Measurements from ENCODE around the gene MTFMT. TPM values are rescaled to one million over a fixed set of nuclear protein-coding genes. Genes with fewer than 3 reads are reported as not detected.

MTFMT gene
- total and polyA plus RNA-seq, 2 experiments from 2014 or later: 16.8 to 18.2 TPM

DNA sequence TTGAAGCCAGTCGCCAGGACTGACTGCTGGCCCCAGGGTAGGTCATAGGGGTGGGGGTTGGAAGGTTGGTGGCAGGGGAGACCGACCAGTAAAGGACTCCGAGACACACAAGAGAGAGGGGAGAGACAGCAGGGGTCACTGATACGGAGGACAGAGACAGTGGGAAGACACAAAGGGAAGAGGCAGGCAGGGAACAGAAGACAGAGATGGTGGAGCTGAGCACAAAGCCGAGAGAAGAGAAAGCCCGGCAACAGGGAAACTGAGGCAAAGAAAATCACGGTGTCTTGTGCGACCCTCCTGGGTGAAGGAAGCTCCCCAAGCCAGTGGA, 37.8 kb upstream of the MTFMT start:
- DNase-seq (ENCODE audit: low spot score): no peak

DNA sequence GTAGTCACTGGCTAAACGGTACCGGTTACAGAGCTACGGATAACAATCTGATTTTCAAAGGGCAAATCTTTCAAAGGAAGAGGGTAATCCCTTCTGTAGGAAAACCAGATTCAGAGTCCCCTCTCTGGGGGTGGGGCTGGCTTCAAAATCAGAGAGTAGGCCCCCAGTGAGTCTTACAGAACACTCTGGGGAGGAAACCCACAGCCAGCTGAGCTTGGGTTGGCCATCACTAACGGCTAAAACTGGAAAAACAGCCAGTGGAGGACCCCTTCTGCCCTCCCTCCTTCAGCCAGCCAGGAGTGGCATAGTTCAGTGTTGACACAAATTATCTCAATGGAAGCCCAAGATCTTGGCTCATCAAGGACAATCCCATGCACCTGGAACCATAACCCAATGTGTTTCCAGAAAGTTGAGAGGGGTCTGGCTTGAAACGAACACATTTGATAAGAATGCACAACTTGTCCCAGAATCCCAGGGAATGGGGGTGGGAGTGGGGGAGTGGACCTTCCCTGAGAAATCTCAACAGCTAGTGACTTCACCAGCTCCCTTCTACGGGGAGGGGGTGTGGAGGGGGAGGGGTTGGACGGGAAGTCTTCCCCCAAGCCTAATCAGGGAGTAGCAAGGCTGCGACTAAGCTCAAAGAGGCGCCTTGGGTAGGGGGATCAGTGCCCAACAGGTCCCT, 37.3 kb upstream of the MTFMT start:
- no peak for DNase-seq (ENCODE audit: low spot score)
- Histone ChIP-seq H4K20me1 (ENCODE audit: insufficient read depth, poor library complexity, severe bottlenecking) (no peaks in the 10 kb centered on the region), H3K4me1 (ENCODE audit: insufficient read depth) (peaks cover 21% of the 10 kb centered on the region), H3K9me3 (ENCODE audit: low read depth) (no peaks in the 10 kb centered on the region), H3K27me3 (peaks cover 10% of the 10 kb centered on the region), H2AFZ (peak overlapping the region; percentile 78), H3K27ac (no peak overlapping the region), H3K79me2 (no peaks in the 10 kb centered on the region), H3K4me3 (peak overlapping the region; percentile 39), H3K36me3 (replicated peaks; ENCODE audit: insufficient read depth, low read depth) (no peaks in the 10 kb centered on the region), H3K4me2 (peak overlapping the region; percentile 91), H3K9me2 (replicated peaks; ENCODE audit: insufficient read depth) (no peaks in the 10 kb centered on the region)
- WGBS (ENCODE audit: low lambda C conversion rate, missing lambda C conversion rate): 30% methylated on average over 6 of the region's 9 CpGs
- TF ChIP-seq EZH2 (IDR thresholded peaks at IDR 0.05; ENCODE audit: borderline replicate concordance) (no peak), EZH2phosphoT487 (IDR thresholded peaks at IDR 0.05; ENCODE audit: low read depth, severe bottlenecking, unreplicated experiment) (no peak)
- TF ChIP-seq, protein P1, sequence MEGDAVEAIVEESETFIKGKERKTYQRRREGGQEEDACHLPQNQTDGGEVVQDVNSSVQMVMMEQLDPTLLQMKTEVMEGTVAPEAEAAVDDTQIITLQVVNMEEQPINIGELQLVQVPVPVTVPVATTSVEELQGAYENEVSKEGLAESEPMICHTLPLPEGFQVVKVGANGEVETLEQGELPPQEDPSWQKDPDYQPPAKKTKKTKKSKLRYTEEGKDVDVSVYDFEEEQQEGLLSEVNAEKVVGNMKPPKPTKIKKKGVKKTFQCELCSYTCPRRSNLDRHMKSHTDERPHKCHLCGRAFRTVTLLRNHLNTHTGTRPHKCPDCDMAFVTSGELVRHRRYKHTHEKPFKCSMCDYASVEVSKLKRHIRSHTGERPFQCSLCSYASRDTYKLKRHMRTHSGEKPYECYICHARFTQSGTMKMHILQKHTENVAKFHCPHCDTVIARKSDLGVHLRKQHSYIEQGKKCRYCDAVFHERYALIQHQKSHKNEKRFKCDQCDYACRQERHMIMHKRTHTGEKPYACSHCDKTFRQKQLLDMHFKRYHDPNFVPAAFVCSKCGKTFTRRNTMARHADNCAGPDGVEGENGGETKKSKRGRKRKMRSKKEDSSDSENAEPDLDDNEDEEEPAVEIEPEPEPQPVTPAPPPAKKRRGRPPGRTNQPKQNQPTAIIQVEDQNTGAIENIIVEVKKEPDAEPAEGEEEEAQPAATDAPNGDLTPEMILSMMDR (IDR thresholded peaks at IDR 0.05; ENCODE audit: poor library complexity): no peak

More for the DNA sequence above, 37.8 kb upstream of the MTFMT start:
- H3K4me2 ChIP-seq: peak overlapping the region; percentile 91
- H3K79me2 ChIP-seq: no peaks in the 10 kb centered on the region
- H2AFZ ChIP-seq: peak overlapping the region; percentile 78
- no peaks in the 10 kb centered on the region for H4K20me1 ChIP-seq (ENCODE audit: insufficient read depth, poor library complexity, severe bottlenecking)
- no peak overlapping the region for H3K27ac ChIP-seq
- H3K9me2 ChIP-seq (replicated peaks; ENCODE audit: insufficient read depth): no peaks in the 10 kb centered on the region
- H3K27me3 ChIP-seq: peaks cover 10% of the 10 kb centered on the region
- H3K9me3 ChIP-seq (ENCODE audit: low read depth): no peaks in the 10 kb centered on the region
- no peak for TF ChIP-seq EZH2 (IDR thresholded peaks at IDR 0.05; ENCODE audit: borderline replicate concordance)
- TF ChIP-seq, protein P1 (IDR thresholded peaks at IDR 0.05; ENCODE audit: poor library complexity): no peak
- no peak for TF ChIP-seq EZH2phosphoT487 (IDR thresholded peaks at IDR 0.05; ENCODE audit: low read depth, severe bottlenecking, unreplicated experiment)
- H3K36me3 ChIP-seq (replicated peaks; ENCODE audit: insufficient read depth, low read depth): no peaks in the 10 kb centered on the region
- H3K4me3 ChIP-seq: peak overlapping the region; percentile 39
- WGBS (ENCODE audit: low lambda C conversion rate, missing lambda C conversion rate): 23% methylated on average over 7 of the region's 8 CpGs
- peaks cover 25% of the 10 kb centered on the region for H3K4me1 ChIP-seq (ENCODE audit: insufficient read depth)

DNA sequence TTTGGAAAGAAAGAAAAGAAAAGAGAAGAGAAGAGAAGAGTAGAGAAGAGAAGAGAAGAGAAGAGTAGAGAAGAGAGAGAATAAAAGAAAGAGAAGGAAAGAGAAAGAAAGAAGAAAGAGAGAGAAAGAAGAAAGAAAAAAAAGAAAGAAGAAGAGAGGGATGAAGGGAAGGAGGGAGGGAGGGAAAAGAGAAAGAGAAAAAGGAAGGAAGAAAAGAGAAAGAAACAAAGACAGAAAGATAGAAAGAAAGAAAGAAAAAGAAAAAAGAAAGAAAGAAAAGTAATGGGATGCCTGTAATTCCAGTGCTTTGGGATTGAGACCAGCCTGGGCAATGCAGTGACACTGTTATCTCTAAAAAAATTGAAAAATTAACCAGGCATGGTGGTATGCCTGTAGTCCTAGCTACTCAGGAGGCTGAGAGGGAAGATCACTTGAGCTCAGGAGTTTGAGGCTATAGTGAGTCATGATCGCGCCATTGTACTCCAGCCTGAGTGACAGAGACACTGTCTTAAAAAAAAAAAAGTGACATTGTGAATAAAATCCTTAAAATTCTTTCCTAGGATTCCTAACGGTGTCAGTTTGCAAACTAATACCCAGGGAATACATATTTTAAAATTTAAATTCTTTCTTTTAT, 36.7 kb upstream of the MTFMT start:
- WGBS (ENCODE audit: low lambda C conversion rate, missing lambda C conversion rate): 62% methylated on average over 3 of the region's 3 CpGs
- H2AFZ ChIP-seq: no peak overlapping the region
- peak overlapping the region; percentile 91 for H3K4me2 ChIP-seq
- no peaks in the 10 kb centered on the region for H3K79me2 ChIP-seq
- no peaks in the 10 kb centered on the region for H4K20me1 ChIP-seq (ENCODE audit: insufficient read depth, poor library complexity, severe bottlenecking)
- peaks cover 10% of the 10 kb centered on the region for H3K27me3 ChIP-seq
- no peaks in the 10 kb centered on the region for H3K9me3 ChIP-seq (ENCODE audit: low read depth)
- no peak overlapping the region for H3K27ac ChIP-seq
- no peaks in the 10 kb centered on the region for H3K9me2 ChIP-seq (replicated peaks; ENCODE audit: insufficient read depth)
- H3K4me1 ChIP-seq (ENCODE audit: insufficient read depth): peaks cover 21% of the 10 kb centered on the region
- no peak for DNase-seq (ENCODE audit: low spot score)
- no peaks in the 10 kb centered on the region for H3K36me3 ChIP-seq (replicated peaks; ENCODE audit: insufficient read depth, low read depth)
- no peak overlapping the region for H3K4me3 ChIP-seq
- TF ChIP-seq EZH2phosphoT487 (IDR thresholded peaks at IDR 0.05; ENCODE audit: low read depth, severe bottlenecking, unreplicated experiment) (no peak), EZH2 (IDR thresholded peaks at IDR 0.05; ENCODE audit: borderline replicate concordance) (no peak)
- TF ChIP-seq, protein P1 (IDR thresholded peaks at IDR 0.05; ENCODE audit: poor library complexity): no peak

Data from hepatocyte (in vitro differentiated cells).